KOPT-K1 (cell line): ENCODE results near the gene CDKL5.

ENCODE experiments used
- H3K27ac ChIP-seq: fragments of 200-600 bp; sonication (generic); 2 replicates; pipeline ENCODE4 v1.5.1; 2016; ENCODE audit warnings: antibody characterized with exemption, mild to moderate bottlenecking, low read depth, low read length; ENCODE audit not compliant: poor library complexity, severe bottlenecking
- H3K36me3 ChIP-seq: fragments of 200-600 bp; sonication (generic); 2 replicates; pipeline ENCODE4 v1.5.1; 2017; ENCODE audit warnings: antibody characterized with exemption, mild to moderate bottlenecking, low read length, moderate library complexity; ENCODE audit not compliant: insufficient read depth
- H3K9me3 ChIP-seq: fragments of 200-600 bp; sonication (generic); 2 replicates; pipeline ENCODE4 v1.5.1; 2017; ENCODE audit warnings: antibody characterized with exemption, low read length, mild to moderate bottlenecking; ENCODE audit not compliant: insufficient read depth, poor library complexity, severe bottlenecking

Gene CDKL5

GRCh38 chrX:18434896-18435295 is 9.5 kb downstream of the CDKL5 start:
- H3K27ac ChIP-seq, result no peak overlapping the region
- no peaks in the 10 kb centered on the region for H3K9me3 ChIP-seq

GRCh38 chrX:18436017-18436416 is 10.6 kb downstream of the CDKL5 start:
- Histone ChIP-seq H3K27ac (no peak overlapping the region), H3K36me3 (no peaks in the 10 kb centered on the region), H3K9me3 (no peaks in the 10 kb centered on the region)

More at GRCh38 chrX:18434896-18435295, 9.5 kb downstream of the CDKL5 start:
- no peaks in the 10 kb centered on the region for H3K36me3 ChIP-seq

GRCh38 chrX:18440835-18441234 is 15.4 kb downstream of the CDKL5 start:
- Histone ChIP-seq H3K36me3 (no peaks in the 10 kb centered on the region), H3K27ac (no peak overlapping the region), H3K9me3 (no peaks in the 10 kb centered on the region)

GRCh38 chrX:18441780-18442367 is 16.5 kb downstream of the CDKL5 start:
- no peak overlapping the region for H3K27ac ChIP-seq
- no peaks in the 10 kb centered on the region for H3K36me3 ChIP-seq
- H3K9me3 ChIP-seq, result no peaks in the 10 kb centered on the region

- no peaks in the 10 kb centered on the region for H3K9me3 ChIP-seq
- no peak overlapping the region for H3K27ac ChIP-seq
- no peaks in the 10 kb centered on the region for H3K36me3 ChIP-seq
Observed at GRCh38 chrX:18448416-18448815, 23.0 kb downstream of the CDKL5 start.

- Histone ChIP-seq H3K36me3 (no peaks in the 10 kb centered on the region), H3K9me3 (no peaks in the 10 kb centered on the region), H3K27ac (no peak overlapping the region)
Observed at GRCh38 chrX:18449236-18449635, 23.8 kb downstream of the CDKL5 start.

- no peaks in the 10 kb centered on the region for H3K9me3 ChIP-seq
- H3K27ac ChIP-seq, result no peak overlapping the region
- H3K36me3 ChIP-seq, result no peaks in the 10 kb centered on the region
Observed at GRCh38 chrX:18455384-18455783, 30.0 kb downstream of the CDKL5 start.

GRCh38 chrX:18457000-18457399 is 31.6 kb downstream of the CDKL5 start:
- Histone ChIP-seq H3K9me3 (no peaks in the 10 kb centered on the region), H3K36me3 (no peaks in the 10 kb centered on the region), H3K27ac (no peak overlapping the region)

GRCh38 chrX:18461431-18461830 is 36.0 kb downstream of the CDKL5 start:
- H3K36me3 ChIP-seq, result no peaks in the 10 kb centered on the region
- no peaks in the 10 kb centered on the region for H3K9me3 ChIP-seq
- H3K27ac ChIP-seq, result no peak overlapping the region

GRCh38 chrX:18464499-18464898 is 39.1 kb downstream of the CDKL5 start:
- H3K9me3 ChIP-seq, result no peaks in the 10 kb centered on the region
- H3K27ac ChIP-seq, result no peak overlapping the region
- H3K36me3 ChIP-seq, result no peaks in the 10 kb centered on the region

- Histone ChIP-seq H3K9me3 (no peaks in the 10 kb centered on the region), H3K36me3 (no peaks in the 10 kb centered on the region), H3K27ac (no peak overlapping the region)
Observed at GRCh38 chrX:18465051-18465450, 39.6 kb downstream of the CDKL5 start.

- Histone ChIP-seq H3K36me3 (no peaks in the 10 kb centered on the region), H3K9me3 (no peaks in the 10 kb centered on the region), H3K27ac (no peak overlapping the region)
Observed at GRCh38 chrX:18468599-18468998, 43.2 kb downstream of the CDKL5 start.

GRCh38 chrX:18471296-18471695 is 45.9 kb downstream of the CDKL5 start:
- no peak overlapping the region for H3K27ac ChIP-seq
- no peaks in the 10 kb centered on the region for H3K9me3 ChIP-seq

GRCh38 chrX:18490806-18491555 is 65.6 kb downstream of the CDKL5 start:
- Histone ChIP-seq H3K36me3 (no peaks in the 10 kb centered on the region), H3K27ac (no peak overlapping the region), H3K9me3 (no peaks in the 10 kb centered on the region)

More at GRCh38 chrX:18471296-18471695, 45.9 kb downstream of the CDKL5 start:
- H3K36me3 ChIP-seq, result no peaks in the 10 kb centered on the region

GRCh38 chrX:18491587-18492340 is 66.4 kb downstream of the CDKL5 start:
- Histone ChIP-seq H3K36me3 (no peaks in the 10 kb centered on the region), H3K9me3 (no peaks in the 10 kb centered on the region), H3K27ac (no peak overlapping the region)
